GM12878 (cell line): ENCODE measurements around the gene SF3B5. TPM values are rescaled to one million over a fixed set of nuclear protein-coding genes. Genes with fewer than 3 reads are reported as not detected.
A peak's percentile ranks its signal among the peaks of the same experiment; 100 is the strongest.

Experiments used
- ATAC-seq: fragments of 200-7000 bp; cut with Tn5 transposase; 3 replicates; pipeline ENCODE4 v1.9.1; 2020; ENCODE audit warnings: mild to moderate bottlenecking, moderate library complexity
- BruUV-seq: library from RNA; stranded (reverse); fragments of 400-500 nt; replicated peaks from 2 replicates; lab custom pipeline; 2021; lab: Mats Ljungman, UMichigan
- CTCF ChIA-PET: fragments of 300-600 bp; sonication (Branson Sonifier 250); formaldehyde crosslinking; extraction: SDS; loops from one replicate; lab custom pipeline; 2021; ENCODE audit warnings: inconsistent platforms; lab: Yijun Ruan, JAX
- POLR2A ChIA-PET: fragments of 350-600 bp; formaldehyde crosslinking; extraction: SDS; loops from one replicate; lab custom pipeline; 2021; ENCODE audit warnings: inconsistent platforms; lab: Charles Lee
- RAD21 ChIA-PET: fragments of 300-600 bp; sonication (Branson Sonifier 250); formaldehyde crosslinking; loops from one replicate; lab custom pipeline; 2023; ENCODE audit warnings: antibody characterized with exemption; ENCODE audit not compliant: unreplicated experiment; lab: Charles Lee
- SMC1A ChIA-PET: fragments of 300-600 bp; sonication (Branson Sonifier 250); formaldehyde crosslinking; loops from one replicate; lab custom pipeline; 2023; ENCODE audit not compliant: unreplicated experiment, uncharacterized antibody; lab: Charles Lee
- DNase-seq: peaks from one replicate; pipeline ENCODE4 v3.0.0-alpha.2; 2011; ENCODE audit warnings: low read depth, low spot score
- FAIRE-seq: peaks from 3 replicates; lab custom pipeline; 2011; peaks lifted over from hg19 to GRCh38; lab: Jason Lieb, UNC
- H2AFZ ChIP-seq: 2 replicates; pipeline ENCODE4 v1.6.0; 2011; ENCODE audit warnings: low read depth, low read length, control low read depth; ENCODE audit not compliant: control insufficient read depth
- H3K27ac ChIP-seq: 2 replicates; pipeline ENCODE4 v1.5.1; 2011; ENCODE audit warnings: control low read depth; ENCODE audit not compliant: control insufficient read depth, insufficient read depth
- H3K27me3 ChIP-seq, 2 experiments: replicated peaks in 1 of 2; 2 replicates each; pipeline versions ENCODE4 v1.6.0 to v1.6.1; 2011; ENCODE audit warnings: low read length in 1 of 2; ENCODE audit not compliant: control insufficient read depth in 2 of 2, insufficient read depth in 2 of 2
- H3K36me3 ChIP-seq, 2 experiments: 2 replicates each; pipeline ENCODE4 v1.5.1; 2011; ENCODE audit warnings: low read length in 1 of 2; ENCODE audit not compliant: control insufficient read depth in 2 of 2, insufficient read depth in 2 of 2
- H3K4me1 ChIP-seq: 2 replicates; pipeline ENCODE4 v1.6.1; 2011; ENCODE audit warnings: mild to moderate bottlenecking, low read length, moderate library complexity, mixed read lengths; ENCODE audit not compliant: control insufficient read depth, insufficient read depth
- H3K4me2 ChIP-seq: 2 replicates; pipeline ENCODE4 v1.6.0; 2011; ENCODE audit warnings: control low read depth; ENCODE audit not compliant: control insufficient read depth, insufficient read depth
- H3K4me3 ChIP-seq: fragments of 200-600 bp; sonication (generic); 2 replicates; pipeline ENCODE4 v1.5.1; 2016
- H3K79me2 ChIP-seq: 2 replicates; pipeline ENCODE4 v1.6.0; 2011; ENCODE audit warnings: low read length; ENCODE audit not compliant: control insufficient read depth, insufficient read depth
- H3K9ac ChIP-seq: 2 replicates; pipeline ENCODE4 v1.8.0; 2011; ENCODE audit warnings: low read length, control low read depth, mixed read lengths; ENCODE audit not compliant: control insufficient read depth, insufficient read depth
- H3K9me3 ChIP-seq: replicated peaks from 3 replicates; pipeline ENCODE4 v1.5.1; 2011; ENCODE audit warnings: mild to moderate bottlenecking, low read length; ENCODE audit not compliant: control insufficient read depth, insufficient read depth
- H4K20me1 ChIP-seq: 2 replicates; pipeline ENCODE4 v1.6.0; 2011; ENCODE audit not compliant: control insufficient read depth, insufficient read depth
- ASH2L ChIP-seq: fragments of 300-600, 200-600 bp; sonication (generic); IDR thresholded peaks from 2 replicates; pipeline ENCODE4 v1.6.1; 2017; ENCODE audit warnings: low read depth, mild to moderate bottlenecking, borderline replicate concordance
- ATF2 ChIP-seq: IDR thresholded peaks from 2 replicates; pipeline ENCODE4 v1.6.1; 2012; ENCODE audit warnings: low read length, inconsistent platforms
- ATF7 ChIP-seq: fragments of 450-650 bp; IDR thresholded peaks from 2 replicates; pipeline ENCODE4 v1.6.1; 2016; ENCODE audit warnings: low read depth, mild to moderate bottlenecking
- CHD4 ChIP-seq: fragments of 200-600 bp; sonication (generic); IDR thresholded peaks from 2 replicates; pipeline ENCODE4 v1.6.1; 2016; ENCODE audit warnings: mild to moderate bottlenecking
- E2F4 ChIP-seq: IDR thresholded peaks from 2 replicates; pipeline ENCODE4 v1.6.1; 2012; ENCODE audit warnings: low read depth, low read length, improper control_type of control experiment
- E2F8 ChIP-seq: fragments of 450-650 bp; IDR thresholded peaks from 2 replicates; pipeline ENCODE4 v1.6.1; 2018; ENCODE audit warnings: mild to moderate bottlenecking, low read depth, moderate library complexity; ENCODE audit not compliant: partially characterized antibody
- GABPA ChIP-seq: IDR thresholded peaks from 2 replicates; pipeline ENCODE4 v1.6.1; 2014; ENCODE audit warnings: antibody characterized with exemption, low read depth, mild to moderate bottlenecking, inconsistent platforms
- MTA3 ChIP-seq: IDR thresholded peaks from 2 replicates; pipeline ENCODE4 v1.6.1; 2012; ENCODE audit warnings: low read length, inconsistent platforms, borderline replicate concordance
- NFYA ChIP-seq: IDR thresholded peaks from 2 replicates; pipeline ENCODE4 v1.6.1; 2011; ENCODE audit warnings: low read depth, mild to moderate bottlenecking, low read length, improper control_type of control experiment, borderline replicate concordance
- PBX3 ChIP-seq: IDR thresholded peaks from 2 replicates; pipeline ENCODE4 v1.6.1; 2011; ENCODE audit warnings: mild to moderate bottlenecking, low read depth, low read length, moderate library complexity; ENCODE audit not compliant: insufficient replicate concordance
- PKNOX1 ChIP-seq: fragments of 450-650 bp; IDR thresholded peaks from 2 replicates; pipeline ENCODE4 v1.6.1; 2016; ENCODE audit warnings: mild to moderate bottlenecking
- RAD21 ChIP-seq: IDR thresholded peaks from 2 replicates; pipeline ENCODE4 v1.6.1; 2011; ENCODE audit warnings: mild to moderate bottlenecking, low read depth, low read length, moderate library complexity; ENCODE audit not compliant: insufficient read depth
- RUNX3 ChIP-seq: IDR thresholded peaks from 2 replicates; pipeline ENCODE4 v1.6.1; 2012; ENCODE audit warnings: low read length, inconsistent platforms
- ZNF217 ChIP-seq: fragments of 450-650 bp; IDR thresholded peaks from 2 replicates; pipeline ENCODE4 v1.6.1; 2017; ENCODE audit warnings: antibody characterized with exemption, mild to moderate bottlenecking
- WGBS: methylation state at CpG from one replicate; pipeline ENCODE4 v1.1.6; 2016; ENCODE audit warnings: low lambda C conversion rate; ENCODE audit not compliant: insufficient replicate concordance, insufficient coverage; ENCODE audit errors: missing lambda C conversion rate; 5-methylcytosine and 5-hydroxymethylcytosine counted together
- in situ Hi-C: fragments of 300-500 bp; cut with MboI; formaldehyde crosslinking; loops from 9 replicates; pipeline ENCODE4 v1.14.3; 2018; ENCODE audit warnings: mixed read lengths
- intact Hi-C: fragments of 100-400 bp; cut with micrococcal nuclease; formaldehyde crosslinking; loops from one replicate; pipeline ENCODE4 v1.14.2; 2022; ENCODE audit not compliant: unreplicated experiment
- polyA plus RNA-seq, 11 experiments: library from polyadenylated mRNA; depleted of rRNA in 4 of 11; unstranded in 6 of 11; stranded (reverse) in 5 of 11; fragments of >200 nt; fragmentation: Nextera tagmentation in 4 of 11; fragmentation: Illumina TruSeq in 1 of 11; extraction: Ambion mirVana in 4 of 11; extraction: Trizol in 1 of 11; gene quantifications; 1 replicate in 1 of 11; 2 replicates in 10 of 11; pipeline versions ENCODE4 v1.2.1 to v1.2.3, GENCODE V29; 2011 to 2016; ENCODE audit warnings: inconsistent platforms in 2 of 11, missing spikeins in 2 of 11, low read depth in 1 of 11
- total RNA-seq, 4 experiments: library from RNA; depleted of rRNA in 3 of 4; stranded (reverse); fragments of >200 nt in 3 of 4; fragmentation: Illumina TruSeq in 1 of 4; extraction: Trizol in 1 of 4; gene quantifications; 2 replicates each; pipeline versions ENCODE4 v1.2.1 to v1.2.3, GENCODE V29; 2013 to 2021

The SF3B5 gene
- total and polyA plus RNA-seq, 10 of the 15 experiments (the other 5 are each of a cell fraction or from before 2014, with no cell fraction given): 220 to 864 (median 341) TPM

GRCh38 chr6:144055121-144055931 is 40.0 kb downstream of the SF3B5 start:
- ChIA-PET SMC1A (interaction anchor here (0.9 to 5.6 kb wide), 16 partner anchors 10 to 1317 kb away, joined by 3 to 54 read pairs (median 6); no protein-coding TSS in a partner anchor), RAD21 (interaction anchor here (0.6 to 2.9 kb wide), 11 partner anchors 9 to 1829 kb away, joined by 3 to 26 read pairs (median 4); no protein-coding TSS in a partner anchor), CTCF (interaction anchor here (0.6 to 4.4 kb wide), 12 partner anchors 9 to 1581 kb away, joined by 3 to 26 read pairs (median 5); no protein-coding TSS in a partner anchor), POLR2A (interaction anchor here (0.6 to 5.2 kb wide), 6 partner anchors 10 to 366 kb away, joined by 3 to 42 read pairs (median 4); no protein-coding TSS in a partner anchor)
- FAIRE-seq (peak; percentile 75), ATAC-seq (peak; percentile 93), DNase-seq (no peak)
- H3K4me2 ChIP-seq: peak overlapping the region; percentile 96
- peaks cover 5% of the 10 kb centered on the region for H3K4me1 ChIP-seq
- 24% methylated on average over 6 of the region's 6 CpGs for WGBS
- H3K36me3 ChIP-seq: no peaks in the 10 kb centered on the region
- H3K27ac ChIP-seq: peak overlapping the region; percentile 84
- intact Hi-C loops (no loop called here), in situ Hi-C loops (no loop called here)
- peak overlapping the region; percentile 88 for H2AFZ ChIP-seq
- H3K9ac ChIP-seq: peak overlapping the region; percentile 64
- no peaks in the 10 kb centered on the region for H4K20me1 ChIP-seq
- no peaks in the 10 kb centered on the region for H3K27me3 ChIP-seq
- peak overlapping the region; percentile 69 for H3K4me3 ChIP-seq
- no peaks in the 10 kb centered on the region for H3K9me3 ChIP-seq
- H3K79me2 ChIP-seq: no peaks in the 10 kb centered on the region
- no TSS peak for BruUV-seq
- TF ChIP-seq MTA3 (no peak), ASH2L (no peak), NFYA (no peak), PKNOX1 (peak; percentile 72), GABPA (no peak), PBX3 (peak; percentile 33), RUNX3 (peak; percentile 80), E2F8 (no peak), ATF7 (peak; percentile 33; the same call in 1 of the 2 replicates), CHD4 (no peak), RAD21 (no peak), ZNF217 (no peak), ATF2 (peak; percentile 25; the same call in 1 of the 2 replicates), E2F4 (no peak)
